Lower leg skin (tissue), 4 donors: ENCODE results near the gene DNAH8. TPM values are rescaled to one million over a fixed set of nuclear protein-coding genes. Genes with fewer than 3 reads are reported as not detected.

ENCODE experiments used
- DNase-seq, 2 donors: peaks; one replicate each; pipeline ENCODE4 v3.0.0-alpha.2; 2019; ENCODE audit warnings: low spot score in 2 of 2
- H3K4me3 ChIP-seq: fragments of 200-600 bp; sonication (generic); 2 replicates; pipeline ENCODE4 v1.5.1; 2017; ENCODE audit warnings: mild to moderate bottlenecking, low read depth; ENCODE audit not compliant: poor library complexity, severe bottlenecking
- CTCF ChIP-seq, 3 donors: fragments of 450-650 bp; IDR thresholded peaks; one replicate each; pipeline ENCODE4 v1.5.1; 2016; ENCODE audit warnings: antibody characterized with exemption in 3 of 3, mild to moderate bottlenecking in 3 of 3, moderate library complexity in 2 of 3
- POLR2A ChIP-seq, 2 donors: fragments of 450-650 bp; IDR thresholded peaks; one replicate each; pipeline ENCODE4 v1.6.1; 2016 to 2017; ENCODE audit warnings: antibody characterized with exemption in 2 of 2, mild to moderate bottlenecking in 1 of 2, moderate library complexity in 1 of 2
- WGBS, 2 donors: methylation state at CpG; one replicate each; pipeline ENCODE4 v1.1.5; 2018; 5-methylcytosine and 5-hydroxymethylcytosine counted together
- intact Hi-C: fragments of 100-400 bp; cut with DNase I; formaldehyde crosslinking; loops from one replicate; pipeline ENCODE4 v1.15.0; 2023; ENCODE audit warnings: low total_unique reads
- total RNA-seq, 4 donors: library from RNA; depleted of rRNA; stranded (reverse); fragments of >200 nt; gene quantifications; one replicate each; pipeline ENCODE4 v1.1.0, GENCODE V29; 2016

DNAH8 gene
- total RNA-seq, 4 donors from 2014 or later: 0.02 to 0.19 (median 0.08) TPM

GRCh38 chr6:38775870-38776269 lies 60.8 kb downstream of the DNAH8 start:
- intact Hi-C loops: no loop called here
- WGBS, 2 donors: 83 to 90% methylated on average over 1 of the region's 1 CpG
- TF ChIP-seq CTCF (IDR thresholded peaks at IDR 0.05): no peak
- H3K4me3 ChIP-seq: no peak overlapping the region
- no peak for DNase-seq

GRCh38 chr6:38776515-38776914 lies 61.4 kb downstream of the DNAH8 start:
- TF ChIP-seq CTCF (IDR thresholded peaks at IDR 0.05): no peak
- TF ChIP-seq POLR2A (IDR thresholded peaks at IDR 0.05): no peak
- H3K4me3 ChIP-seq: no peak overlapping the region
- DNase-seq: no peak
- intact Hi-C loops: no loop called here
- 30 to 48% methylated on average over 1 of the region's 1 CpG for WGBS, 2 donors

- DNase-seq: no peak
- intact Hi-C loops: no loop called here
- H3K4me3 ChIP-seq: no peak overlapping the region
- TF ChIP-seq CTCF (IDR thresholded peaks at IDR 0.05) (no peak), POLR2A (IDR thresholded peaks at IDR 0.05) (no peak)
- WGBS, 2 donors: 86 to 88% methylated on average over 4 of the region's 4 CpGs
Measured at GRCh38 chr6:38779310-38780062, 64.4 kb downstream of the DNAH8 start.

- H3K4me3 ChIP-seq: no peak overlapping the region
- no peak for DNase-seq
- WGBS, 2 donors: 62 to 68% methylated on average over 2 of the region's 2 CpGs
- intact Hi-C loops: no loop called here
- TF ChIP-seq POLR2A (IDR thresholded peaks at IDR 0.05): no peak
- TF ChIP-seq CTCF (IDR thresholded peaks at IDR 0.05): no peak
Measured at GRCh38 chr6:38782616-38783015, 67.5 kb downstream of the DNAH8 start.

DNA sequence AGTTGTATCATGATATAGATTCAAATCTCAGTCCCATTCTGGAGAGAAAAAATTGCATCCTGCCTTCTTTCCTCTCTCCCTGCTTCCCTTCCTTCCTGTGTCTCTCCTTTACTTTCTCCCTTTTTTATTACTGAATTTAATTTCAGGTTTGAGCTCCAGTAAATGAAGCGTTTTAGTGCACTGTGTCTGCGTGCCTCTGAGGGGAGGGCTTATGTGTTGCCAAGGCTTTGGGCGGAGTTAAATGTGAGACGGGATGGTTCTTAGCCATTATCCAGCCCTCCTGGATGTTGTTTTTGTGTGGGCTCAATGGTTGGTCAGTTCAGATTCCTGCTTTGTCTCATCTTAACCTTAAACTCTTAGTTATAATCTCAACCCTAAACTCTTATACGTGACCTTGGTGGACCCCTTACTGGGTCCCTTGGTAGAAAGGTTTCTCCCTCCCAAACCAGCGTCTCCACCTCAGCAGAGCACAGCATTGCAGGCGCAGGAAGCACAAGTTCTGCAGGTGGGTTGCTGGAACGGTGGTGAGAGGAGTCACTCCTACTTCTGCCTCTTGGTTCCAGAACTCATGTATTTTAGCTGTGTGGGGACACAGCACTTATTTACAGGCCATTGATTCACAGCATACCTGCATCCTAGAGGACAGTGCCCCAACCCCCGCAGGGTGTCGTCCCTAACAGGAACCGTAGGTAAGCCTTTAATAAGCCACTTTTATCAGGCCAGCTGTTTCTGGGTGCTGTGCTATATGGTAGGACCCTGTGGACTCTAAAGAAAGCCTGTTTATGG lies 68.5 kb downstream of the DNAH8 start:
- TF ChIP-seq CTCF (IDR thresholded peaks at IDR 0.05): no peak
- TF ChIP-seq POLR2A (IDR thresholded peaks at IDR 0.05): no peak
- intact Hi-C loops: no loop called here
- 44 to 52% methylated on average over 11 of the region's 11 CpGs for WGBS, 2 donors
- DNase-seq: no peak
- no peak overlapping the region for H3K4me3 ChIP-seq
